WTC11 (cell line): Measurements from ENCODE around the gene PC. TPM values are rescaled to one million over a fixed set of nuclear protein-coding genes. Genes with fewer than 3 reads are reported as not detected.

Experiments used
- ATAC-seq: fragments of 200-7000 bp; cut with Tn5 transposase; 2 replicates; pipeline ENCODE4 v1.10.0; 2021; ENCODE audit warnings: mild to moderate bottlenecking, moderate library complexity
- CTCF ChIA-PET: fragments of 300-600 bp; sonication (Branson Sonifier 250); formaldehyde crosslinking; loops from one replicate; lab custom pipeline; 2021; ENCODE audit warnings: antibody characterized with exemption; lab: Charles Lee
- POLR2A ChIA-PET: fragments of 350-600 bp; sonication (Branson Sonifier 250); formaldehyde crosslinking; loops from one replicate; lab custom pipeline; 2021; ENCODE audit warnings: antibody characterized with exemption; lab: Charles Lee
- DNase-seq: peaks from one replicate; pipeline ENCODE4 v3.0.0; 2021; ENCODE audit warnings: low spot score
- H3K27ac Mint-ChIP-seq: 2 replicates; pipeline ENCODE4 v1.8.0; 2021; ENCODE audit warnings: mixed read lengths
- H3K27me3 Mint-ChIP-seq: 2 replicates; pipeline ENCODE4 v1.8.0; 2021; ENCODE audit warnings: low read depth, mild to moderate bottlenecking, moderate library complexity, mixed read lengths
- H3K36me3 Mint-ChIP-seq: 2 replicates; pipeline ENCODE4 v1.8.0; 2021; ENCODE audit warnings: mixed read lengths
- H3K4me1 Mint-ChIP-seq: 2 replicates; pipeline ENCODE4 v1.8.0; 2022; ENCODE audit warnings: mixed read lengths
- H3K4me3 Mint-ChIP-seq: 2 replicates; pipeline ENCODE4 v1.8.0; 2021; ENCODE audit warnings: mild to moderate bottlenecking, moderate library complexity, mixed read lengths
- H3K9me3 Mint-ChIP-seq: 2 replicates; pipeline ENCODE4 v1.8.0; 2021; ENCODE audit warnings: mixed read lengths
- AFF4 ChIP-seq: sonication (generic); formaldehyde crosslinking; IDR thresholded peaks from 2 replicates; pipeline ENCODE4 v1.8.1; 2023; ENCODE audit warnings: mild to moderate bottlenecking, missing genetic modification reagents, borderline replicate concordance
- ATF3 ChIP-seq: sonication (generic); formaldehyde crosslinking; conservative IDR thresholded peaks from 2 replicates; pipeline ENCODE4 v1.8.1; 2022; ENCODE audit warnings: mild to moderate bottlenecking, missing genetic modification reagents
- CTCF ChIP-seq: fragments of 200-600 bp; IDR thresholded peaks from 2 replicates; pipeline ENCODE4 v1.8.0; 2022; ENCODE audit warnings: antibody characterized with exemption
- E2F5 ChIP-seq: sonication (generic); formaldehyde crosslinking; IDR thresholded peaks from 2 replicates; pipeline ENCODE4 v1.8.1; 2022; ENCODE audit warnings: mild to moderate bottlenecking, moderate library complexity, missing genetic modification reagents
- EMX1 ChIP-seq: fragments of 250-450 bp; sonication (Bioruptor Pico); IDR thresholded peaks from 2 replicates; pipeline ENCODE4 v1.8.0; 2021; ENCODE audit warnings: mild to moderate bottlenecking
- ESRRA ChIP-seq: sonication (generic); formaldehyde crosslinking; IDR thresholded peaks from 2 replicates; pipeline ENCODE4 v1.8.1; 2022; ENCODE audit warnings: mild to moderate bottlenecking, missing genetic modification reagents, borderline replicate concordance
- FOXK1 ChIP-seq: sonication (generic); formaldehyde crosslinking; IDR thresholded peaks from 2 replicates; pipeline ENCODE4 v1.8.0; 2022; ENCODE audit warnings: mild to moderate bottlenecking, moderate library complexity, missing genetic modification reagents
- MAX ChIP-seq: sonication (generic); formaldehyde crosslinking; IDR thresholded peaks from 2 replicates; pipeline ENCODE4 v1.8.0; 2022; ENCODE audit warnings: mild to moderate bottlenecking, missing genetic modification reagents
- PREB ChIP-seq: sonication (generic); formaldehyde crosslinking; IDR thresholded peaks from 2 replicates; pipeline ENCODE4 v1.8.1; 2022; ENCODE audit warnings: mild to moderate bottlenecking, missing genetic modification reagents, moderate library complexity, borderline replicate concordance
- USF2 ChIP-seq: sonication (generic); formaldehyde crosslinking; IDR thresholded peaks from 2 replicates; pipeline ENCODE4 v1.8.1; 2023; ENCODE audit warnings: mild to moderate bottlenecking, missing genetic modification reagents, moderate library complexity
- ZBTB21 ChIP-seq: sonication (generic); formaldehyde crosslinking; IDR thresholded peaks from 2 replicates; pipeline ENCODE4 v1.8.1; 2023; ENCODE audit warnings: mild to moderate bottlenecking, missing genetic modification reagents, borderline replicate concordance
- ZNF121 ChIP-seq: sonication (generic); formaldehyde crosslinking; IDR thresholded peaks from 2 replicates; pipeline ENCODE4 v1.8.0; 2023; ENCODE audit warnings: missing genetic modification reagents
- ZNF219 ChIP-seq: sonication (generic); formaldehyde crosslinking; IDR thresholded peaks from 2 replicates; pipeline ENCODE4 v1.8.0; 2023; ENCODE audit warnings: missing genetic modification reagents, mild to moderate bottlenecking, borderline replicate concordance
- ZNF281 ChIP-seq: sonication (generic); formaldehyde crosslinking; IDR thresholded peaks from 2 replicates; pipeline ENCODE4 v1.8.0; 2023; ENCODE audit warnings: mild to moderate bottlenecking, missing genetic modification reagents
- ZNF396 ChIP-seq: fragments of 250-450 bp; sonication (Bioruptor Pico); IDR thresholded peaks from 2 replicates; pipeline ENCODE4 v1.8.0; 2021; ENCODE audit warnings: mild to moderate bottlenecking, moderate library complexity, borderline replicate concordance
- ZNF416 ChIP-seq: fragments of 250-450 bp; sonication (Bioruptor Pico); IDR thresholded peaks from 2 replicates; pipeline ENCODE4 v1.9.0; 2021; ENCODE audit warnings: mild to moderate bottlenecking, inconsistent platforms
- ZNF423 ChIP-seq: fragments of 250-450 bp; sonication (Bioruptor Pico); IDR thresholded peaks from 2 replicates; pipeline ENCODE4 v2.1.2; 2022; ENCODE audit warnings: mild to moderate bottlenecking, moderate library complexity
- ZNF671 ChIP-seq: fragments of 250-450 bp; sonication (Bioruptor Pico); IDR thresholded peaks from 2 replicates; pipeline ENCODE4 v1.8.0; 2021; ENCODE audit warnings: mild to moderate bottlenecking
- ZSCAN18 ChIP-seq: fragments of 250-450 bp; sonication (Bioruptor Pico); IDR thresholded peaks from 2 replicates; pipeline ENCODE4 v2.1.2; 2022; ENCODE audit warnings: mild to moderate bottlenecking, moderate library complexity
- total RNA-seq: library from RNA; stranded (reverse); gene quantifications from 3 replicates; pipeline ENCODE4 v1.2.3, GENCODE V29; 2021
- TF ChIP-seq, protein P1 (sequence below): sonication (generic); formaldehyde crosslinking; IDR thresholded peaks from 2 replicates; pipeline ENCODE4 v1.8.1; 2023; ENCODE audit warnings: mild to moderate bottlenecking, moderate library complexity, missing genetic modification reagents

Gene PC
- total RNA-seq, 1 experiment from 2014 or later, result 27.2 TPM

DNA sequence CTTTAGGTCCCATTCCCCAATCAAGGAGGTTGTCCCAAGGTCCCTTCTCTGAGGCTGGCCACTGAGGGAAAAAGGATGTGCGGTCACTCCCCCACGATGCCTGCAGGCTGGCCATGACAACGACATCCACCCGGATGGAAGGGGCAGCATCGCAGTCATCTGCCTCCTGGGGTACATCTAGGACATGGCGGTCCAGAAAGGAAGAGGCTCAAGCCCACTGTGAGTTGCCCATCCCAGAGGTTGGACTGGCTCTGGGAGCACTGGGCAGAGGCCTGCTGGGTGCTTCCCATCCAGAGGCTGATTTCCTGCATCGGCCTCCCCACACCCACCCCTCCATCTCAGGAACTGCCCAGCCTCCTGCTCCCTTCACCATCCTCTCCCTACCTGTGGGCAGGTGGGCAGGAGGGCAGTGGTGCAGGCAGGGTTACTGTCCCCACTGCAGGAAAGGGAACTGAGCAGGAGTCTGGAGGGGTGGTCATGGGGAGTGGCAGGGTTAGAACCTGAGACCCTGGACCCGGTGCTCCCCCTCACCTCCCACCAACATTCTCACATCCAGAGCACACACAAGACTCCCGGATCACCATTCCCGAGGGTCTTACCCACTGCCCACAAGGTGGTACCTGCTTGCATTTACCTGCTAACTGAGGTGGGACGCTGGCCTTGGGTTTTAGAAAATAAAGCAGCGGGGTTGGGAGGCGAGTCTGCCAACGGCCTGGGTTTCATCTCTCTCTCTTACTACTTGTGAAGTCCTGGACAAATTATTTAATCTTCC is 110.5 kb downstream of the PC start:
- Mint-ChIP-seq H3K36me3 (peaks cover 13% of the 10 kb centered on the region), H3K4me1 (peaks cover 18% of the 10 kb centered on the region), H3K9me3 (no peaks in the 10 kb centered on the region), H3K27me3 (no peaks in the 10 kb centered on the region), H3K27ac (no peak overlapping the region), H3K4me3 (no peak overlapping the region)
- ChIA-PET CTCF (no interaction called here), POLR2A (no interaction called here)
- TF ChIP-seq ESRRA (CRISPR knock-in tag) (no peak), EMX1 (no peak), ZNF281 (CRISPR knock-in tag) (no peak), ZBTB21 (no peak), ZSCAN18 (CRISPR knock-in tag) (no peak), CTCF (no peak), AFF4 (CRISPR knock-in tag) (no peak), USF2 (no peak), ZNF416 (CRISPR knock-in tag) (no peak), PREB (CRISPR knock-in tag) (no peak), ZNF121 (CRISPR knock-in tag) (no peak), E2F5 (CRISPR knock-in tag) (no peak), ZNF219 (CRISPR knock-in tag) (no peak), ZNF671 (CRISPR knock-in tag) (no peak), ATF3 (CRISPR knock-in tag) (no peak), ZNF396 (no peak), MAX (CRISPR knock-in tag) (no peak), ZNF423 (CRISPR knock-in tag) (no peak), FOXK1 (CRISPR knock-in tag) (no peak)
- TF ChIP-seq, protein P1, sequence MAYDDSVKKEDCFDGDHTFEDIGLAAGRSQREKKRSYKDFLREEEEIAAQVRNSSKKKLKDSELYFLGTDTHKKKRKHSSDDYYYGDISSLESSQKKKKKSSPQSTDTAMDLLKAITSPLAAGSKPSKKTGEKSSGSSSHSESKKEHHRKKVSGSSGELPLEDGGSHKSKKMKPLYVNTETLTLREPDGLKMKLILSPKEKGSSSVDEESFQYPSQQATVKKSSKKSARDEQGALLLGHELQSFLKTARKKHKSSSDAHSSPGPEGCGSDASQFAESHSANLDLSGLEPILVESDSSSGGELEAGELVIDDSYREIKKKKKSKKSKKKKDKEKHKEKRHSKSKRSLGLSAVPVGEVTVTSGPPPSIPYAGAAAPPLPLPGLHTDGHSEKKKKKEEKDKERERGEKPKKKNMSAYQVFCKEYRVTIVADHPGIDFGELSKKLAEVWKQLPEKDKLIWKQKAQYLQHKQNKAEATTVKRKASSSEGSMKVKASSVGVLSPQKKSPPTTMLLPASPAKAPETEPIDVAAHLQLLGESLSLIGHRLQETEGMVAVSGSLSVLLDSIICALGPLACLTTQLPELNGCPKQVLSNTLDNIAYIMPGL (CRISPR knock-in tag), result no peak
- ATAC-seq (no peak), DNase-seq (no peak)
